Lower leg skin (tissue), 4 donors: ENCODE measurements around the gene MOGAT3. TPM values are rescaled to one million over a fixed set of nuclear protein-coding genes. Genes with fewer than 3 reads are reported as not detected.

Experiments
- DNase-seq, 2 donors: peaks; one replicate each; pipeline ENCODE4 v3.0.0-alpha.2; 2019; ENCODE audit warnings: low spot score in 2 of 2
- H3K4me3 ChIP-seq: fragments of 200-600 bp; sonication (generic); 2 replicates; pipeline ENCODE4 v1.5.1; 2017; ENCODE audit warnings: mild to moderate bottlenecking, low read depth; ENCODE audit not compliant: poor library complexity, severe bottlenecking
- CTCF ChIP-seq, 3 donors: fragments of 450-650 bp; IDR thresholded peaks; one replicate each; pipeline ENCODE4 v1.5.1; 2016; ENCODE audit warnings: antibody characterized with exemption in 3 of 3, mild to moderate bottlenecking in 3 of 3, moderate library complexity in 2 of 3
- POLR2A ChIP-seq, 2 donors: fragments of 450-650 bp; IDR thresholded peaks; one replicate each; pipeline ENCODE4 v1.6.1; 2016 to 2017; ENCODE audit warnings: antibody characterized with exemption in 2 of 2, mild to moderate bottlenecking in 1 of 2, moderate library complexity in 1 of 2
- WGBS, 2 donors: methylation state at CpG; one replicate each; pipeline ENCODE4 v1.1.5; 2018; 5-methylcytosine and 5-hydroxymethylcytosine counted together
- intact Hi-C: fragments of 100-400 bp; cut with DNase I; formaldehyde crosslinking; loops from one replicate; pipeline ENCODE4 v1.15.0; 2023; ENCODE audit warnings: low total_unique reads
- total RNA-seq, 4 donors: library from RNA; depleted of rRNA; stranded (reverse); fragments of >200 nt; gene quantifications; one replicate each; pipeline ENCODE4 v1.1.0, GENCODE V29; 2016

The MOGAT3 gene
- total RNA-seq, 4 donors from 2014 or later: not detected

DNA sequence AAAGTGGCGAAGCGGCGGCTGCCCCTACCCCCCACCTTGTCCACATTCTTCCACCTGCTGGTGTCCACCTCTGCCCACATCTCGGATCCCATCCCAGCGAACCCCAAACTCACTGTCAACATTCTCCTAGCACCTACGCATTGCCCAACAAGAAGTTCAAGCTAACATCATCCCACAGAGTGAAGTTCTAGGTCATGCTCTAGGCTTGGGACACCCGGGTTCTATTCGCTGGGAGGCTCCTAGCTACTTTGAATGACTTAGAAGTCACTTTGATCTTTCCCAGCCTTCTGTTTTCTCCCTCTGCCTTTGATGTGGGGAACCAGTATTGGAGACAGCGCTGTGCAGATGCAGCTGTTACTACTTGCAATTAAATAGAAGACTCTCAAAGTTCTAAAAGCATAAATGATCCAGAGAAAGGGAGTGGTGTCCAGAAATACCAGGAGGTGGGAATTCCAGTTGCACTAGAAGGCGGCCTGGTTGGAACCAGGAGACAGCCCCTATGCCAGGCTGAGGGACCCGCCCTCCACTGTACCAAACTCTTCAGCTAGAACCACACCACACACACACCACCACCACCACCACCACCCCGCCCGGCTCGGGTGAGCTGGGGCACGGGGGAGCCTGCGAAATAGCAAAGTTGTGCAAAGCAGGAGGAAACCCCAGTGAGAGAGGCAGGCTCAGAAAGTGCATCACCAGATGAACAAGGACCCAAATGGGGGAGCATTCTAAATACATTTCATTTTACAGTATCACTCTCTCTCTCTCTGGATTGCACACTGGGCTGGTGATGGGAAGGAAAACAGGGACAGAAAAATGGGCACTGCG is 30.0 kb downstream of the MOGAT3 start:
- intact Hi-C loops: no loop called here
- no peak for TF ChIP-seq CTCF (IDR thresholded peaks at IDR 0.05)
- no peak for TF ChIP-seq POLR2A (IDR thresholded peaks at IDR 0.05)
- no peak overlapping the region for H3K4me3 ChIP-seq
- DNase-seq: no peak
- WGBS, 2 donors: 3 to 5% methylated on average over 17 of the region's 17 CpGs

DNA sequence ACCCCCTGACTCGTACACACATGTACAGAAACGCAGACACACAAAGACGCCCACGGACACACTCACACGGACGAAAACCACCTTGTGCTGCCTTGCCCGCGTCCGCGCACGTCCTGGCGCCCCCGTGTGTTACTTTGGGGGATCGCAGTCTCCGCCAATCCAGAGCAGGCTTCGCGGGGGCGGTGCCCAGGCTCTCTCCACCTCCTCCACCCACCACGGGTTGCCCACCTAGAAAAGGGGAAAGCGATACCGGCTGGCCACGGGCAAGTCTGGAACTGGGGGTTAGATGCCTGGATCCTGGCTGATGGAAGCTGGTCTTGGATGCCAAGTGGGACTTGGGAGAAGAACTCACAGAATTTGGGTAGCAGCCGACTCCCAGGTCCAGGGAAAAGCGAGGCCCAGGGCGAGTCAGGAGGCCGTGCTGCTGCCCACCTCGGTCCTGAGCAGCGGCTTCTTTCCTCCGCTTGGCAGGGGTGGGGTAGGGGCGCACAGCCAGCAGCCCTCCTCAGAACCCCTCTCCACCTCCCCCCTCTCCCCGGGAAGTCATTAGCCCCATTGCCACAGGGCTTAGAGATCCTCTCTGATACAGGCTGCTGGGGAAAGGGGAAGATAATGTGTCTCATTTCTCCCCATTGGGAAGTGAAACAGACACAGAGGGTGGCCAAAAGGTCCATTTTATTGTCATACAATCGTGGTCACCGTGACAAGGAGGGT is 30.8 kb downstream of the MOGAT3 start:
- WGBS, 2 donors: 0% methylated on average over 31 to 33 of the region's 33 CpGs
- intact Hi-C loops: no loop called here
- DNase-seq: peak; percentile 46 to 95
- TF ChIP-seq CTCF (IDR thresholded peaks at IDR 0.05): peak in 1 of 3 donors; percentile 62
- no peak for TF ChIP-seq POLR2A (IDR thresholded peaks at IDR 0.05)
- H3K4me3 ChIP-seq: no peak overlapping the region

DNA sequence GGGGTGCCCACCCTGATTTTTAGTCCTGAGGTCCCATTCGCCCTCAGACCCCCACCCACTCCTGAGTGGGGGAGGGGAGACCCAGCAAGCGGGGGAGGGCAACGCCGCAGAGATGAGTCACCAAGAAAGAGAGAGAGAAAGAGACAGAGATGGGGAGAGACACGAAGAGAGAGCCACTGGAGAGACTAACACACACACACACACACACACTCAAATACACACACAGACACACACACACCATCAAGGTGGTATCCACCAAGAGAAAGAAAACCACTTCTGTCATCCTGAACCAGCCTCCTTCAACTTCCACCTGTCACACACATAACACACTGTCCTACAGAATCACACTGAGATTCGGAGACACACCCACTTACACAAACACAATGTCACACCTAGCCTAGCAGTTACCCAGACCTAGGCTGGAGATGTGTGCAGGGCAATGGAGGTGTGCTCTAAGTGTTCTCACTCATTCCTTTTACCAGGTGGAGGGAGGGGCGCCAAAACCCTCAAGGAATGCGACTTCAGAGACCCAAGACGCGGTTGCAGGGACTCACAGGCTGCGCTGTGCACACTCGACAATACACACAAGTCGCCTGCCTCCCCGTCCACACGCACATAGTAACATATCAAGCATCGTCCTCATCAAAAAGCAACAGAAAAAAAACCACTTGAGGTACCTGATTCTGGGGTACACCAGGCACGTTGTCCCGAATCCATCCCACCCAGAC is 31.6 kb downstream of the MOGAT3 start:
- WGBS, 2 donors: 1 to 2% methylated on average over 18 of the region's 18 CpGs
- intact Hi-C loops: no loop called here
- no peak overlapping the region for H3K4me3 ChIP-seq
- TF ChIP-seq CTCF (IDR thresholded peaks at IDR 0.05) (no peak), POLR2A (IDR thresholded peaks at IDR 0.05) (no peak)
- DNase-seq: no peak

- no peak overlapping the region for H3K4me3 ChIP-seq
- intact Hi-C loops: no loop called here
- no peak for DNase-seq
- TF ChIP-seq POLR2A (IDR thresholded peaks at IDR 0.05) (no peak), CTCF (IDR thresholded peaks at IDR 0.05) (no peak)
- 4 to 5% methylated on average over 6 of the region's 6 CpGs for WGBS, 2 donors
These were observed 32.3 kb downstream of the MOGAT3 start for GRCh38 chr7:101168412-101169049.

DNA sequence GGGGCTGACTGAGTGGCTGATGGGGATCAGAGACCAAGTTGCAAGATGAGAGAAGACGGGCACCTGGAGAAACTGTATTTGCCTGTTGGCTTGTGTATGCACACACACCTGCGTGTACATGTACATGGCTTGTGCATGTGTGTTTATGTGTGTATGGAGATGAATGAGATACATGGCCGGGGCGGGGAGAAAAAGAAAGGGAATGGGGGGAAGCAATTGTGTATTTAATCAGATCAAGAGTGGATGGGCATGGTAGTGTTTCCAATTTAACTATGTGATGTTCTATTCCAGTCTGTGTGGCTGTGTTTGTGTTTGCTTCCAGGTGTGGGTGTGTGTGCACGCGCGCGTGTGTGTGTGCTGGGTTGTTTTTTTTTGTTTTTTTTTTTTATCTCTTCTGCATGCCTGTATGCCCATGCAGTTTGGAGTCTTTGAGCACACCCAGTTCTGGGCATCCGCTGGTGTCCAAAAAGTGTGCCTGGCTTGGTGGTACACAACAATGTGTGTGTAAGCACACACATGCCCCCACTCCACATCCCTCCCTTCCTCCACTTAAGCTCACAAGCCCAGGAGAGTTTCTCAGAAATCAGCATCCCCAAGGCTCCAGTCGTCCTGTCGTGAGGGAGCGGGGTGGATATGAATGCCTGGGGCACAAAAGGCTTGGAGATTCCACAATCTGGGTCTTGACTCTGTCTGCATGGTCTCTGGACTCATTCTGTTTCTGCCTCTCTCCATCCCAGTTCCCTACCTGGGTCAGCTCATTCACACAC is 33.0 kb downstream of the MOGAT3 start:
- WGBS, 2 donors: 1 to 7% methylated on average over 12 of the region's 12 CpGs
- H3K4me3 ChIP-seq: no peak overlapping the region
- TF ChIP-seq CTCF (IDR thresholded peaks at IDR 0.05): no peak
- no peak for TF ChIP-seq POLR2A (IDR thresholded peaks at IDR 0.05)
- intact Hi-C loops: no loop called here
- no peak for DNase-seq
